NK-92 (cell line): Measurements from ENCODE around the gene TRIM43.
"Not testable (repeated sequence)": the region's sequence is repeated elsewhere in the genome, so short reads cannot be mapped to it uniquely, and the experiment has no call there.

Experiments
- DNase-seq: peaks from one replicate; lab custom pipeline; 2025; ENCODE audit not compliant: unreplicated experiment; lab: John Stamatoyannopoulos, UW

The TRIM43 gene

GRCh38 chr2:95591701-95592100 is at the start of gene TRIM43:
Gene TRIM43 (plus strand): TSS chr2:95592001. CDS start chr2:95594024, 2,023 bp downstream.
- DNase-seq = not testable (repeated sequence)

DNA sequence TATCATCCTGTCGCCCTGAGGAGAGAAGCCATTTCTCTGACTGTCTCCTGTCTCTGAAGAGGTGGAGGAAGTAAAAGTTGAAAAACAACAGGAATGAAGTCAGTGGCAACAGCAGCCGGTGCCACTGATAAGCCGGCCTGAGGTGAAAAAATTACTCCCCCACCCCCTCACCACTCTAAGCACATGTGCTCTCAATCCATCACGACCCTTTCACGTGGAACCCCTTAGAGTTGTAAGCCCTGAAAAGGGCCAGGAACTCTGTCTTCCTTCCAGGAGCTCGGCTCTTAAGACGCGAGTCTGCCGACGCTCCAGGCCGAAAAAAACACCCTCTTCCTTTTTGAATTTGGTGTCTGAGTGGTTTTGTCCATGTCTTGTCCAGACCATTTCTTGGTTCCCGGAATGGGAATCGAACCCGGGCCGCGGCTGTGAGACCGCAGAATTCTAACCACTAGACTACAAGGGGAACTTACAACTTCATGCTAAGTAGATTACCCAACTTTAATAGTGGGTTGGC is 40.7 kb upstream of the TRIM43 start:
- DNase-seq = no peak

DNA sequence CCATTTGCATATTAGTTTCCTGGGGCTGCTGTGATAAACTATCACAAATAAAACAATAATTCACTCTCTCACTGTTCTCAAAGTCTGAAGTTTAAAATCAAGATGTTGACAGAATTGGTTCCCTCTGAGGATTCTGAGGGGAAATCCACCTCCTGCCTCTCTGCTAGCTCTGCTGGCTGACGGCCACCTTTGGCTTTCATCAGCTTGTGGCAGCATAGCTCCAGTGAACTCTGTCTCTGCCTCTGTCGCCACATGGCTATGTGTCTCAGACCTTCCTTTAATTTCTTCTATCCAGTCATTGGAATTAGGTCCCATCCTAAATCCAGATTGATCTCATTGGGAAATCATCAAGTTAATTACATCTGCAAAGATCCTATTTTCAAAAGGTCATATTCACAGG is 38.9 kb upstream of the TRIM43 start:
- no peak for DNase-seq

- DNase-seq = no peak
Measured at GRCh38 chr2:95569170-95569569, 22.6 kb upstream of the TRIM43 start.

GRCh38 chr2:95573866-95574265 is 17.9 kb upstream of the TRIM43 start:
- DNase-seq = no peak

GRCh38 chr2:95574506-95574905 is 17.3 kb upstream of the TRIM43 start:
- no peak for DNase-seq

DNA sequence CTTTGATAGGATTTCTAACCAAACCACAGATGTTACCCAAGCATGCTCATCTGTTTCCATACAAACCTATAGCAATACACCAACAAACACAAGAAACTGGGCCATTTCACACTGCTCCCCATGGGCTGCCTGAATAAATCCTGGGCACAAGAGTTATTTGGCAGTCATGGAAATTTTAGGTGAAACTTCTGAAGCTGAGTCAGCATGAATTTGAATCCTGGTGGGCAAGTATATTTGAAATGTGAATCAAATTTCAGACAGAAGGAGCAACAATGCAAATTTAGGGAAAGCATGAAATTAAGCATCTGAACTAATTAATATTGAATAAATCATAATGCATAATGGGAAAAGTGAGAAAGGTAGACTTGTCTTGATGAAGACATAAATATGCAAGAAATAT is 15.9 kb upstream of the TRIM43 start:
- no peak for DNase-seq

DNA sequence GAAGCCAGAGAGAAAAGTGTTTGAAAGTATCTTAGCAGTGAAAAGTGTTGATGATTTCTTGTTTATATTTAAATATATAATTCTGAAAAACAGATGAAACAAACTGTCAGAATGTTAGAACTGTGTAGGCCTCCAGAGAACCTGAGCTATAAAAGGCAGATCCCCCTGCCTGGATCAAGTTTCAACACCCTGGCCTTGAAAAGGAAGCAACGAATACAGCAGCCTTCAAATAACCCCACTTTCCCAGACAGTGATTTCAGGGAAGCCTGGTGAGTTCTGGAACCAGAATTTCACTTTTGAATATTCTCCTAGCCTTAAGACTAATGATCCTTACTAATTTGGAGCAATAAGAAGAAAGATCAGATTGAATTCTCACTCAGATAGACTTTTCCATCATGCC is 13.3 kb upstream of the TRIM43 start:
- no peak for DNase-seq

- DNase-seq = not testable (repeated sequence)
Measured at GRCh38 chr2:95583545-95583944, 8.3 kb upstream of the TRIM43 start.

DNA sequence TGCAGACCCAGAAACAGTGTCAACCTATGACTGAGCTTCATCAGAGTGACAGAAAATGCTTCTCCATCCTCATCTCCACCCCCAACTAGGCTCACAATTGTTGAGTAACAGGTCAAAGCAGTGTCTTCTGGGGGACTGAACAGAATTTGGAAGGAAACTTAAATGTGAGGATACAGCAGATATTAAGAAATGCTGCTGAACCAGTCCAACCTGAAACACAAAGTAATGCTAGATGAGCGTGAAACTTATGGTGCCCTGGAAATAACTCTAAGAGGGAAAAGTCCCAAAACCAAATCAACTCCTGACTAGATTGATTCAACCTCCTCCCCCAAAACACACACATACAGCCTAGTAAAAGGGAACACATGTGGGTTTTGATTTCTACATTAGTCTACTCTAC is 7.5 kb upstream of the TRIM43 start:
- DNase-seq = not testable (repeated sequence)

DNA sequence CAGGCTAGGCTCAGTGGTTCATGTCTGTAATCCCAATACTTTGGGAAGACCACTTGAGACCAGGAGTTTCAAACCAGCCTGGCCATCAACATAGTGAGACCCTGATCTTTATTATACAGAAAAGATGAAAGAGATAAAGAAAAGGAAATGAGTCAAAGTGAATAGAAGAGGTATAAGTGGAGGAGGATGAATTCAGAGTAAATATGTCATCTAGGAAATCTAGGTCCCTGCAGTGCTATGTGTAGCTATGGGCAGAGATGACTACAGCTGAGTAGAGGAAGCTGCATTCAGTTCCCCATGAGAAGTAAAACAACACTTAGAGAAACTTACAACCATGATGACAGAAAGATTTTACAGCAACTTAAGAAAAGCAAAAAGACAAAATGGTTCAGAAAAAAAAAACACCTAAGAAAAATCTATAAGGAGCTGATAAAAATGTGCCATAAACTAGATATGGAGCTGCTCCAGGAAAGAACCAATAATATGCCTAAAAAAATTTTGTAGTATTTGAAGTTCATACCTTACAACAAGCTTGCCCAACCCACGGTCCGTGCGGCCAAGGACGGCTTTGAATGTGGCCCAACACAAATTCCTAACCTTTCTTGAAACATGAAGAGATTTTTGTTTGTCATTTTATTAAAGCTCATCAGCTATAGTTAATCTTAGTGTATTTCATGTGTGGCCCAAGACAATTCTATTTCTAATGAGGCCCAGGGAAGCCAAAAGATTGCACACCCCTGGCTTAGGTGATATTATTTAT is 1.8 kb upstream of the TRIM43 start:
- not testable (repeated sequence) for DNase-seq

DNA sequence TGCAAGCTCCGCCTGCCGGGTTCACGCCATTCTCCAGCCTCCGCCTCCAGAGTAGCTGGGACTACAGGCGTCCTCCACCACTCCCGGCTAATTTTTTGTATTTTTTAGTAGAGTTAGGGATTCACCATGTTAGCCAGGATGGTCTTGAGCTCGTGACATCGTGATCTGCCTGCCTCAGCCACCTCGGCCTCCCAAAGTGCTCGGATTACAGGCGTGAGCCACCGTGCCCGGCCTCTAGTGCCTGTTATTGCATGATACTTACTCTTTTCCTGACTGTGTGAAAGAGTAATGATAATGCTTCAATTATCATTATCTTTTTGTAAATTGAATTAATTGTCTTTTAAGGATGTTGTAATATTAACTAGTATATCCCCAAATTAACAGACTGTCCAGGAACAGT is 1.2 kb downstream of the TRIM43 start:
- not testable (repeated sequence) for DNase-seq

GRCh38 chr2:95595012-95595411 is 3.2 kb downstream of the TRIM43 start:
- not testable (repeated sequence) for DNase-seq

DNA sequence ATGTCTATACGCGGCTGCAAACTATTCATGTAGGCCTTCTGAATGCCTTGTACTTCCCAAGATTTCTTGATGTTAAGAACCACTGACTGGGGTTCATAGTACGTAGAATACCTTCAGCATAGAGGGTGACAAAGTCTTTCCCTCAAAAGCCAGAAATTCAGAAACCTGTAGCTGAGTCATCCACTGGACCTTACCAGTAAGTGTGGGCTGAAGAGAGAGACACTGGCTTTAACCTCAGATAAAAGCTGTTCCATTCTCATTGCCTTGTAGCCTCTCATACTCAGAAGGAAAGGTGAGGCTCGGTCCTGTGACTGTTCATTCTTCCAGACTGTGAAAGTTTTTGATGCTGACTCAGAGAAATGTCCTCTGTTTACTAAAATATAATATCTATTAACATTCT is 9.5 kb downstream of the TRIM43 start:
- DNase-seq = not testable (repeated sequence)

DNA sequence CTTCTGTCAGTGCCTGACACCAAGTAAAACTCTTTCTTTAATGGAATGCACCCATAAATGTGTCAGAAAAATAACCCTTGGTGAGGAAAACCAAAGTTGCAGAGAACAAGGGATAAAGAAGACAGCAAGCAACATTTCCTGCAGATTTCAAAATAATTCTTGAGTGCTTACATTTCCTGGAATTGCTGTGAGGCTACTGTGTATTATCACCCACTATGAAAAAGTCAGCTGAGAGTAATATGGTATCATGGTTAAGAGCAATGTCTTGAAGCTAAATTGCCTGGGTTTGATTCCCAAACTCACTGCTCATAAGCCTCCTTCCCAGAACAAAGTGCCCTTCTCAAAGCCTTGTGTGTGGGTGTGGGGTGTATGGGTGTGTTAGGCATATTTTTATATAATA is 10.3 kb downstream of the TRIM43 start:
- not testable (repeated sequence) for DNase-seq

- DNase-seq = not testable (repeated sequence)
Measured at GRCh38 chr2:95608356-95608755, 16.6 kb downstream of the TRIM43 start.

- DNase-seq = not testable (repeated sequence)
Measured at GRCh38 chr2:95609764-95610163, 18.0 kb downstream of the TRIM43 start.

GRCh38 chr2:95613048-95613447 is 21.2 kb downstream of the TRIM43 start:
- not testable (repeated sequence) for DNase-seq

DNA sequence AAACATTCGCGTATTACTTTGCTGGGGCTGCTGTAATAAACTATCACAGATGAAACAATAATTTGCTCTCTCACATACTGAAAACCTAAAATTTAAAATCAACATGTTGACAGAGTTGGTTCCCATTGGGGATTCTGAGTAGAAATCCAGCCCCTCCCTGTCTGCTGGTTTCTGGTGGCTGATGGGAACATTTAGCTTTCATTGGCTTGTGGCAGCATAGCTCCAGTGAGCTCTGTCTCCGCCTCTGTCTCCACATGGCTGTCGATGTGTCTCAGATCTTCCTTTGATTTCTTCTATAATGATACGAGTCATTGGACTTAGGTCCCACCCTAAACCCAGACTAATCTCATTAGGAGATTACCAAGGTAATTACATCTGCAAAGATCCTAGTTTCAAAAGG is 30.9 kb downstream of the TRIM43 start:
- not testable (repeated sequence) for DNase-seq

GRCh38 chr2:95630987-95631386 is 39.2 kb downstream of the TRIM43 start:
- not testable (repeated sequence) for DNase-seq

GRCh38 chr2:95633626-95634259 is 41.9 kb downstream of the TRIM43 start:
- DNase-seq = not testable (repeated sequence)
